HK-2 (cell line): ENCODE results near the gene AKAP5.
"Not testable (repeated sequence)": the region's sequence is repeated elsewhere in the genome, so short reads cannot be mapped to it uniquely, and the experiment has no call there.

ENCODE experiments used
- DNase-seq: peaks from one replicate; pipeline ENCODE4 v3.0.0-alpha.2; 2018; ENCODE audit not compliant: unreplicated experiment

Gene AKAP5

DNA sequence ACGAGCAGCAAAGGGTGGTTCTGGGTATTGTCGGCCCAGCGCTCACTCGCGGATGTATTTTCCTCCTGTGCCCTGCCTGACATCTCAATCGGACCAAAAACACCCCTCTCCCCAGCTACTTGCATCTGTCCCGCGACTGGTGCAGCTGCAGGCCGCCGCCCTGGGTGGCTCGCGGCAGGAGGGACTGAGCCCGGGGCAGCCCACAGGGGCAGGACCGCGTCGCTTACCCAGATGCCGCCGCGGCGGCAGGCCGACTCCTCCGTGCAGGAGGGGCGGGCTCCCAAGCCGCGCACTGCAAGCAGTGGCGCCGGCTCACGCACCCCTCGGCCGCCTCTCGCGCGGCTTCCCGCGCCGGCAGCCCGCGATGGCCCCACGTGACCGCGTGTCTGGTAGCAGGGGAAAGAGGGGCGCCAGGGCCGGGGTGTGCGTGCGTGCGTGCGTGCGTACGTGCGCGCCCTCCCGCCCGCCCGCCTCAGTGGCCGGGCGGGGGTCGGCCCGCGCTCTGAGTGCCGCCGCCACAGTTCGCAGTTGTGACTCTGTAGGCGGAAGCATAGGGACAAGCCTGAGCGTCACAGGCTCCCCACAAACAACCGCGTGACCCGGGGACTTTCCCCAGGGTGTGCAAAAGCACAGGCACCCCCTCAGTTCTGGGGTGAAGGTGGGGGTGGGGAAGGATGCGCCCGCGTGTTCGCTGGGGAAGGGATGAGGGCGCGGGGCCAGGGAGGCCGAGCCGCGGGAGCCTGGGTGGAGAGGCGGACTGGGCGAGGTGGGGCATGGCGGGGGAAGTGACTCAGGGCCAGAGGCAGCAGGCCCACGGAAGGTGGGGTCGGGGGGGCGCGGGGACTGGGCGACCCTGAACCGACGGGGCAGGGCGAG is 38.4 kb downstream of the AKAP5 start, which contains the start of gene ZBTB25:
ZBTB25 (minus strand) TSS at position 405 of the 876 bp plus-strand sequence. CDS start 13,305 bp downstream, outside the sequence.
- peak; percentile 92 for DNase-seq

DNA sequence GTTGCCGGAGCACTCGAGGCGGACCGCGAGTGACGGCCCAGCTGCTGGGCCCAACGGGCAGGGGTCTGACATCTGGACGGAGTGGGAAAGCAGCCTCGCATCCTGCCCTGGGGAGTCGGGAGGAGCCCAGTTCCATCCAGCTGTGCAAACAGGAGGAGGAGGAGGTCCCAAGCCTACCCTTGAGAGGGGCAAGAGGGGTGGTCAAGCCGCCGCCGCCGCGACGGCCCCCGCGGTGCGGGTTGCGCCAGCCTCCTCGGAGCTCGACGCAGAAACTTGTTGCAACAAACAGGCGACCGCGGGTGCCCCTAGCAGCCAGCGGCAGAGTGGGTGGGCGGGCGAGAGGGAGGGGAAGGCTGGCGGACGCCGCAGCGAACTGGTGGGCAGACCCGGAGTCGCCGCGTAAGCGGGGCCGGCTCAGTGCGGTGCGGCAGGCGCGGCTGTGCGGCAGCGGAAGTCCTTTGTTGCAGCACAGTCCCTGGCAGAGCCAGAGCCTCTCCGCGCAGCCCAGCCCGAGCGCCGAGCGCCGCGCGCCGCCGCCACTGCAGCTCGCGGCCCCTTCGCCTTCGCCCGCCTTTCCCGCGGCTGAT is 39.1 kb downstream of the AKAP5 start, which contains the start of gene ZBTB1:
ZBTB1 (plus strand) TSS at position 461 of the 587 bp plus-strand sequence. CDS start 16,735 bp downstream, outside the sequence.
- peak; percentile 90 for DNase-seq

DNA sequence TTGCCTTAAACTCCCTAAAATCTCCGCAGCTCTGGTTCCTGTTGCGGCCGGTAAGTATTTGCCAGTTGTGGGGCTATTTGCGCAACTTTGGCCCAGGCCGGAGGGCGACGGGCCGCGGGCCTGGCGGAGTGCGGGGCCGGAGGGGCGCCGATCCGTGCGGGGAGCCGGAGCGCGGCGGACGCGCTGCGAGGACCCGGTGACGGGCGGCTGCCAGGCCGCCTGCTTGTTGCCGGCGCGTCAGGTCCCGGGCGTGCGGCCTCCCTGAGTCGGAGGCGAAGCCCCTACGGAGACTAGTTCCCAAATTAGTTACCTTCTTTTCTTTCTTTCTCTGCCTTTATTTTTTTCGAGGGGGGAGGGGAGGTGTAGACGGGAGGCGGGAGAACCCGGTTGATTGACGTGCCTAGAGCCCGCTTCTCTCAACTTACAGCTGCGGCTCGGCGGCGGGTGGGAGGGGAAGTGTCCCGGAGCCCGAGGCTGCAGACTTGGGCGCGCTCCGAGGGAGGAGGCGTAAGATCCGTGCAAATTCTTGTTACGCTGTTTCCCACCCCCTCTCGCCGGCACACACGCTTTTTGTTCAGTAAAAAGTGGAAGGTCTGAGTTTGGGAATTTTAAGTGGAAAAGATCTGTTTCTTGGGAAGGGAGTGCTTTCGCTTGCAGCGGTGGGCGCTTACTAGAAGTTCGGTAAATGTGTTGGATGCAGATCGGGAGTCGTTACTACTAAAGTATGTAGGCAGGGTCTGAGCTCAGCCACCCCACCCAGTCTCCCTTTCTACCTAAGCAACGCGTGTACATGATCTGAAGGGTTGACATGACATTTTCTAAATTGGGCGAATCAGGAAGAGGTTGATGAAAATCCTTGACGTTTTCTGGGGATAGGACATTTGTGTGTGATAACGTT is 39.8 kb downstream of the AKAP5 start:
- DNase-seq: peak; percentile 83

DNA sequence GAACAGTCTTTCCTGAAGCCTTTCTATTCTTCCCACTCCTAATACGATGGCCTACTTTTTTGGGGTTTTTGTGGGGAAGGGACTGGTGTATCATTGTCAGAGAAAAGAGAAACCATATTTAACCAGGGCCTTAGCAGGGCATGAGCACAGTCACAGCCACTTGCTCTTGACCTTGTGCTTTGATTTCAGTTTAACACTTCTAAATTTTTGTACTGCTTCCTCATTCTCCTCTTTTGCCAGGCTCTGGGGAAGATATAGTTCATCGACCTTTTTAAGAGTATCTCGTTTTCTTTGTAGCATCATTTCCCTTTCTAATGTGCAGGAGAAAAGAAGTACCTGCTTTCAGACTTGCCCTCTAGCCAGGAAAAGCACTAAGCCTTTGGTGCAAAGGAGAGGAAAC is 41.4 kb downstream of the AKAP5 start:
- no peak for DNase-seq

DNA sequence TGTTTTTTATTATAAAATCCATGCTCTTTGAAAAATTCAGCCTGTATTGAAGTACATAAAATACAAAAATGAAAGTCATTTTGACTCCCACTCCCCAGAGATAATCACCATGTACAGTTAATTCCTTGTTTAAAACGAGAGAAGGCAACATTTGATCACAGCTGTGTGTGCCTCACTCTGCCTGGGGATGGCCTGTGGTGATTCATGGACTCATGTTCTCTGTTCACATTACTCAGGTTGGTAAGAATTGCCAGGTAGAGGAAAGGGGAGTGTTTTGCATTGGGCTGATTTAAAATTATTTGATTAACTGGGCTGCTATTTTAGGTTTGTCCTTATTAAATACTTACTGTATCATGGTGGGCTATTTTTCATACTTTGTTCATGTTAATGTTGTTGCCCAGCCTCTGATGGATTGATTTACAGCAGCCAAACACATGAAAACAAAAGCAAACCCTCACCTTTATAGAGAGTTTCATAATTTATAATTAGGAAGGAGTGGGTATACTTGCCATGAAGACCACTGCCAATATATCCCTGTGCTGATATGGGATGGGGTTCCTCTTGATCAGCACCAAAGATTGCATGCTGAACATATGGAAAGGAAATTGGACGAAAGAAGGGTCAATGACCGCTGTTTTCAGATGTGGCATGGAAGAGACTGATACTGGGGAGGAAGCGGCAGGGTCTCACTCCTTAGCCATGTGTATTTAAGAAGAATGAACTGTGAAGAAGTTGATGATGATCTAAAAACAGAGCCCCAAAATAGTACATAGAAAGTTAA is 42.3 kb downstream of the AKAP5 start:
- DNase-seq: no peak

DNA sequence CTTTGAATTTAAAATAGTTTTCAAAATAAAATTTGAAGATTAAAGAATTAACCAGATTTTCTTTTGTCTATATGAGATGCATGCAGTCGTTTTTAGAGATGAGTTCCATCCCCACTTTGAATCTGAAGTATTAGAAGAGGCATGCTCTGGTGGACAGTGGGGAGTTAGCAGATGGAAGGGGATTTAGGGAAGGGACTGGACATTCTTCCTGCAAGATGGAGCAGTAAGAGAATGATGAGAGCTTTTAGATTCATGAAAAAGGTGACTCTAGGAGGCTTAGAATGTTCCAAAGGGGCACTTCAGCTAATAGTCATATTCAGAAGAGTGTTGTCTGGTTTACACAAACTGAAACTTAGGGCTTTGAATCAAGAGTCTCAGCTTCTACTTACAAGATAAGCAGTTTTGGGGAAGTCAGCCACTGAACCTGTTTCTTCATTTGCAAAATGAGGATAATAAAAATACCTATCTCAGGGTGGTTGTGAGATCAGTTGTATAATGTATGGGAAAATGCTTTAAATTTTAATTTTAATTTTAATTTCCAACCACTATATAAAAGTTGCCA is 43.0 kb downstream of the AKAP5 start:
- no peak for DNase-seq

DNA sequence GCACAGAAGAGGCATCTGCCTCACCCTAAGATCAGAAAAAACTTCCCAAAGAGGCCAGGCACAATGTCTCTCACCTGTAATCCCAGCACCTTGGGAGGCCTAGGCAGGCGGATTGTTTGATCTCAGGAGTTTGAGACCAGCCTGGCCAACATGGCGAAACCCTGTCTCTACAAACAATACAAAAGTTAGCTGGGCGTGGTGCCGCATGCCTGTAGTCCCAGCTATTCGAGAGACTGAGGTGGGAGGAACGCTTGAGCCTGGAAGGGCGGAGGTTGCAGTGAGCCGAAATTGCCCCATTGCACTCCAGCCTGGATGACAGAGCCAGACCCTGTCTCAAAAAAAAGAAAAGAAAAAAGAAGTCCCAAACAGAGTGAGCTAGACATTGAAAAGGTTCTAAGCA is 43.7 kb downstream of the AKAP5 start:
- no peak for DNase-seq

DNA sequence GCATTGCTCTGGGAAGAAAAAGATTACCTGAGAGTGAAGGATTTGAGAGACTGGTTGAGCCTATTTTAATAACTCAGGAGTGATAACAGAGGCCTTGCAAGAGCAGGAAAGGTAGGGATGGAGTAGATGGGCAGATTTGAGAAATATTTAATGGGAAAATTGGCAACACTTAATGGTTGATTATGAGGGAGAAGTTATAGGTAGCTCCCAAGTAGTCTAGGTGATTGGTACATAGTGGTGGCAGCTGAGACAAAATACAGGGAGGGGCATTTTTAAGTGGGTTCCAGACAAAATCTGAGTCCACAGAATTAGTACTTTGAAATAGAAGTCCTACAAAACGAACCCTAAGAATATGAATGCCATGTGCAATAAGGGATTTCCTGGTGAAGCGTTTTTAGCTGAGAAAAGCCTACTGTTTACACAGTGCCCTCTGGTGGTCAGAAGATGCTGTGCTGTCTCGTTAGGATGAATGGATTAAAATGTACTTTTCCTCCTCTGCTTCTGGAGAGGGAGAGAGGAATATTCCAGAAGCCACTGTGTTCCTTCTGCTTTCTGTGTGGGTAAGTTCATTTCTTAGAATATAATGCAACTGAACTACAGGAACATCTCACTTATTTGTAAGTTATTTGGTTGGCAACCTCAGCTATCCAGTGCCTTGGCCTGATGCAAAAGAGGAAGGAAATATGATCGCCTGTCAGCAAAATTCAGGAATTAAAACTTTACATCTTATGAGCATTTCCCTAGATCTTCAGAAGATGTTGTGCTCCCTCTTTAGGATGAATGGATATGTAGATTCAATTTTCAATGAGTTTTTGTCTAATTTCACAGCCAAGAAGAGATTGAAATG is 45.7 kb downstream of the AKAP5 start:
- peak; percentile 41 for DNase-seq

DNA sequence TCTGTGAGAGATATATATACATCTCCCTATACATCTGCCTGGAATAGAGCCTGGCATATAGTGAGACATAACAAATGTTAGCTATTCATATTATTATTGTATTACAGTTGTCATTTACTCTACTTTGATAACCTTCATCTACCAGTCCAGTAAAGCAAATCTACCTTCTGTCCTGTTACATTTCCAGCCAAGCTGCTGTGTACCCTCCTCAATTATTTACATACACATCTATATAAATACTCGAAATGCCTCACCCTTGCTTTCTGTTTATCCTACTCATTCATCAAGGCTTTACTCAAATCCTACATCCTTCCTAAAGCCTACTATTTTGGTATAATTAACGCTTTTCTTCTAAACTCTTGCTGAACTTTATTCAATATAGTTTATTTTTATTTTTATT is 48.0 kb downstream of the AKAP5 start:
- no peak for DNase-seq

DNA sequence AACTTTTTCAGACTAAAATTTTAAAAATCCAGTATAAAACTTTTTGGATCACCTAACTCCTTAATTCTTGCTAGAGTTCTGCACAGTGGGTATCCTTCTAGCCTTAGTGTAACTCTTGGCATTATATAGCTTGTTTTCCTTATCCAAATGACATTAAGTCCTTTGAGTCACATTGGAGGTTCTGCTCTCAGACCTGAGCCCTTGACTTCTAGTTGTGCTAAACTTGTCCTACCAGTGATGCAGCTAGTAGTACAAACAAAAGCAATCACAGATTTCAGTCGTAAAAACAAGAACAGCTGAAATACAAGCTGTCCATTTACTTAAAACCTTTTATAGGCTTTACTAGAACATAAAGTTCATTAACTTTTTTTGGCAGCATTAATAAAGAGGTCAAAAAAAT is 49.8 kb downstream of the AKAP5 start:
- DNase-seq: no peak

DNA sequence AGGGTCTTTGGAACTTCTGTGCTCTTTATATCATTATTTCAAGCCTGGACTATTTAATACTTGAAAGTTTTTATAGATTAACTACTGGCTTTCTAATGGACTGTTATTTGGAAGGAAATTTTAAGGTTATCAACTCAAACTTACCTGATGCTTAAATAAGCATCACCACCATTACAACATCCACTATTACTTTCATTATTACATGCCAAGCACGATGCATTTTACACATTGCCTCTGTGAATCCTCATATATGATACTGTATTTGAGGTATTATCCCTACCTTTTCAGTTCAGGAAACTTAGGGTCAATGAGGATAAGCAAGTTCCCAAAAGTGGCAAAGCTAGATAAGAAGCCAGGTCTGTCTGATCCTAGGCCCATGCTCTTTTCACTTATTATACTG is 51.7 kb downstream of the AKAP5 start:
- DNase-seq: no peak

DNA sequence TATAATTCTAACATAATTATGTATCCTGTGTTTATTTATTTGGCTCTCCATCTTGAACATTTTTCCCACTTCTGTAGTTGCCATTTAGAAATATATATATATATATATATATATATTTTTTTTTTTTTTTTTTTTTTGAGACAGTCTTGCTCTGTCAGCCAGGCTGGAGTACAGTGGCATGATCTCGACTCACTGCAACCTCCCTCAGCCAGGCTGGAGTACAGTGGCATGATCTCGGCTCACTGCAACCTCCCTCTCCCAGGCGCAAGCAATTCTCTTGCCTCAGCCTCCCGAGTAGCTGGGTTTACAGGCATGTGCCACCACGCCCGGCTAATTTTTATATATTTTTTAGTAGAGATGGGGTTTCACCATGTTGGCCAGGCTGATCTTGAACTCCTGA is 52.4 kb downstream of the AKAP5 start:
- not testable (repeated sequence) for DNase-seq

DNA sequence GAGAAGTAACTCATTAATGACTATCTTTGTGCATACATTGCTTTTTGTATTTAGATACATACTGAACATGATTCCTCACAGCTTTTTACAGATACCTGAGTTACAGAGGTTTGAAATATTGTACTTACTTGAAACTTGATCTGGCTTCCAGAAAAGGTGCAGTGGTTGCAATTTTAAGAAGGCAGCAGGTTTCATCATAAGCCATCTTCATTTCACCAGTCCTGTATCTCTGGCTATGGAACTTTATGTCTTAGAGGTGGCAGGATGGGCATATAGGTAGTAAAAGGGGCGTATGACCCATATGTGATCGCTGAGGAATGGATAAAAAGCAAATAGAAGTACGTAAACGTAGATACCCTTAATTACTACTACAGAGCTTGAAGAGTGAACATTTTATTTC is 52.9 kb downstream of the AKAP5 start:
- DNase-seq: no peak

DNA sequence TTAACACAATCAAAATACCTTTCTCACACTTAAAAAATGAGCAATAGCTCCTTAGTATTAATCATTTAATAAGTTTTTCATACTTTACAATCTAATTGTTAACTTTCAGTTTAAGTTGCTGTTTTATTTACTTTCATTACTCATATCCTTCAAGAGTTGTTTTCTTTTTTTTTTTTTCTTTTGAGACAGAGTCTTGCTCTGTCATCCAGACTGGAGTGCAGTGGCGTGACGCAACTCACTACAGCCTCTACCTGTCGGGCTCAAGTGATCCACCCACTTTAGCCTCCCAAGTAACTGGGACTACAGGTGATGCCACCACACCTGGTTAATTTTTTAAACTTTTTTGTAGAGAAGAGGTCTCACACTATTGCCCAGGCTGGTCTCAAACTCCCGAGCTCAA is 55.4 kb downstream of the AKAP5 start:
- DNase-seq: no peak

DNA sequence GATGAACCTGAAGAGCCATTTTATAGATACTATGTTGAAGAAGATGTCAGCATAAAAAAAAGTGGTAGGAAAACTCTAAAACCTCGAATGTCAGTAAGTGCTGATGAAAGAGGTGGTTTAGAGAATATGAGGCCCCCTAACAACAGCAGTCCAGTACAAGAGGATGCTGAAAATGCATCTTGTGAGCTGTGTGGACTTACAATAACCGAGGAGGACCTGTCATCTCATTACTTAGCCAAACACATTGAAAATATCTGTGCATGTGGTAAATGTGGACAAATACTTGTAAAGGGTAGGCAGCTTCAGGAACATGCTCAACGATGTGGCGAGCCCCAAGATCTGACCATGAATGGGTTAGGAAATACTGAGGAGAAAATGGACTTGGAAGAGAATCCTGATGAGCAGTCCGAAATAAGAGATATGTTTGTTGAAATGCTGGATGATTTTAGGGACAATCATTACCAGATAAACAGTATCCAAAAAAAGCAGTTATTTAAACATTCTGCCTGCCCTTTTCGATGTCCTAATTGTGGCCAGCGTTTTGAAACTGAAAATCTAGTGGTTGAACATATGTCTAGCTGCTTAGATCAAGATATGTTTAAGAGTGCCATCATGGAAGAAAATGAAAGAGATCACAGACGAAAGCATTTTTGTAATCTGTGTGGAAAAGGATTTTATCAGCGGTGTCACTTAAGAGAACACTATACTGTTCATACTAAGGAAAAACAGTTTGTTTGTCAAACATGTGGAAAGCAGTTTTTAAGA is 57.5 kb downstream of the AKAP5 start:
- DNase-seq: no peak
